HK-2 (cell line): Measurements from ENCODE around the gene RCC2.

Experiments
- DNase-seq: peaks from one replicate; pipeline ENCODE4 v3.0.0-alpha.2; 2018; ENCODE audit not compliant: unreplicated experiment

Gene RCC2

GRCh38 chr1:17372955-17373354 is 66.5 kb downstream of the RCC2 start:
- no peak for DNase-seq

GRCh38 chr1:17371896-17372295 is 67.6 kb downstream of the RCC2 start, which contains the start of gene PADI6:
Gene PADI6, plus strand, starts transcription at chr1:17372196. Its CDS starts 50 bp downstream, at chr1:17372246.
- no peak for DNase-seq

- DNase-seq, result no peak
These were observed 68.9 kb downstream of the RCC2 start for GRCh38 chr1:17370618-17371017.

GRCh38 chr1:17369466-17369865 is 70.0 kb downstream of the RCC2 start:
- peak; percentile 44 for DNase-seq

GRCh38 chr1:17365293-17365692 is 74.2 kb downstream of the RCC2 start:
- DNase-seq, result no peak

GRCh38 chr1:17363771-17364170 is 75.7 kb downstream of the RCC2 start:
- no peak for DNase-seq

GRCh38 chr1:17363351-17363750 is 76.1 kb downstream of the RCC2 start:
- DNase-seq, result no peak

- no peak for DNase-seq
These were observed 77.8 kb downstream of the RCC2 start for GRCh38 chr1:17361687-17362086.

- no peak for DNase-seq
These were observed 79.1 kb downstream of the RCC2 start for GRCh38 chr1:17360272-17360956.

GRCh38 chr1:17359808-17360207 is 79.7 kb downstream of the RCC2 start:
- no peak for DNase-seq

GRCh38 chr1:17359031-17359430 is 80.4 kb downstream of the RCC2 start:
- DNase-seq, result no peak

- DNase-seq, result no peak
These were observed 80.9 kb downstream of the RCC2 start for GRCh38 chr1:17358557-17358956.
